Suprapubic skin (tissue), 4 donors: ENCODE measurements around the gene SH3BP1.

Experiments used
- EP300 ChIP-seq: sonication (generic); formaldehyde crosslinking; IDR thresholded peaks from one replicate; pipeline ENCODE4 v1.6.1; 2017; ENCODE audit warnings: antibody characterized with exemption
- POLR2AphosphoS5 ChIP-seq, 3 donors: sonication (generic); formaldehyde crosslinking; IDR thresholded peaks; one replicate each; pipeline ENCODE4 v1.6.1; 2017; ENCODE audit warnings: antibody characterized with exemption in 3 of 3
- TF ChIP-seq, protein P1 (sequence below), 2 donors: fragments of 200-600 bp in 1 of 2; fragments of 450-650 bp in 1 of 2; sonication (generic) in 1 of 2; IDR thresholded peaks; one replicate each; pipeline ENCODE4 v1.5.1; 2016 to 2019; ENCODE audit warnings: antibody characterized with exemption in 2 of 2, mild to moderate bottlenecking in 1 of 2, moderate library complexity in 1 of 2

DNA sequence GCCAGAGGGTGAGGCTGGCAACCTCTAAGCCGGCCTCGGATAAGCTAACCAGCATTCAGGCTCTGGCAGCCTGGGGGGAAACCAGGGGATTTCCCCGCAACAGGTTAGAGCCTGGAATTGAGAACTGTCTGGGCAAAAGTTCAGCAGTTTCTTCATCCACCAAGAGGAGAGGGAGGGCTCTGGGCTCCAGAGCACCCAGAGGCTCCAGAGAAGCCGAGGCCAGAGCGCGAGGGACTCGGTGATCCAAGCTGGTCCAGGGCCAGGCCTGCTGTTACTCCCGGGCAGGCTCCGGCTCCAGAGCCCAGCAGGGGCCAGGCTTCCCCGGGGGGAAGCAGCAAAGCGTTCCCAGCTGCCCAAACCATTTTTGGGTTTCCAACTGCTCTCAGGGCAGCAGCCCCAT is 13.3 kb upstream of the SH3BP1 start:
- TF ChIP-seq, protein P1, sequence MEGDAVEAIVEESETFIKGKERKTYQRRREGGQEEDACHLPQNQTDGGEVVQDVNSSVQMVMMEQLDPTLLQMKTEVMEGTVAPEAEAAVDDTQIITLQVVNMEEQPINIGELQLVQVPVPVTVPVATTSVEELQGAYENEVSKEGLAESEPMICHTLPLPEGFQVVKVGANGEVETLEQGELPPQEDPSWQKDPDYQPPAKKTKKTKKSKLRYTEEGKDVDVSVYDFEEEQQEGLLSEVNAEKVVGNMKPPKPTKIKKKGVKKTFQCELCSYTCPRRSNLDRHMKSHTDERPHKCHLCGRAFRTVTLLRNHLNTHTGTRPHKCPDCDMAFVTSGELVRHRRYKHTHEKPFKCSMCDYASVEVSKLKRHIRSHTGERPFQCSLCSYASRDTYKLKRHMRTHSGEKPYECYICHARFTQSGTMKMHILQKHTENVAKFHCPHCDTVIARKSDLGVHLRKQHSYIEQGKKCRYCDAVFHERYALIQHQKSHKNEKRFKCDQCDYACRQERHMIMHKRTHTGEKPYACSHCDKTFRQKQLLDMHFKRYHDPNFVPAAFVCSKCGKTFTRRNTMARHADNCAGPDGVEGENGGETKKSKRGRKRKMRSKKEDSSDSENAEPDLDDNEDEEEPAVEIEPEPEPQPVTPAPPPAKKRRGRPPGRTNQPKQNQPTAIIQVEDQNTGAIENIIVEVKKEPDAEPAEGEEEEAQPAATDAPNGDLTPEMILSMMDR (IDR thresholded peaks at IDR 0.05) = no peak
- TF ChIP-seq POLR2AphosphoS5 (IDR thresholded peaks at IDR 0.05) (no peak), EP300 (no peak)
